Measurements from ENCODE around the gene KRT75. TPM values are rescaled to one million over a fixed set of nuclear protein-coding genes. Genes with fewer than 3 reads are reported as not detected.

The KRT75 gene
- 0.19 to 0.29 TPM (median 0.23 TPM) in 5 replicates for total RNA-seq (2022; extraction: Qiagen RNA extraction; ENCODE audit: low read depth)

DNA sequence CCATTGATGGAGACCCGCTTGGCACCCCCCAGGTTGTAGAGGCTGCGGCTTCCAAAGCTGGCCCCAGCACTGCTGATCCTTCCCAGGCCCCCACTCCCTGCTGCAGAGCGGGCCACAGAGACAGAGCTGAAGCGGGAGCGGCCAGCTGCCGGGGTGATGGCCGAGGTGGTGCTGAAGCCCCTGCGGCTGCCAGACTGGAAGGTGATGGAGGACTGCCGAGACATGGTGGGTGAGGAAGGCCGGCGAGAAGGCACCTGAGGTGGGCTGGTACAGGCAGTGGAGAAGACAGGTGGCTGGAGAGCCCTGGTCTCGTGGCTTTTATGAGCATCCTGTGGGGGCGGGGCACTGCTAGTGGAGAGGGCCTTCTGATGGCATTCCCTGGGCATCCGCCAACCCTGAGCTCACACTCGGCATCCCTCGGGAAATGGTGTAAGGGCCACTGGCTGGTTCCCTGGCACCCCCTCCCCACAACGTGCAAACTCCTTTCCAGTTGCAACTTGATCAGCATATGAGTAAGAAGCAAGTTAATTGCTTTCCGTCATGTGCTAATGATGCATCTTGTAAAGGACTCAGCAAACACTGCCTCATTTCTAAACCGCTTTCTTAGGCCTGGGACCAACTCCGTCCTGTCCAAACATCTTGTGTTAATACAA is at the start of gene KRT75:
TSS of gene KRT75 (minus strand) at position 291 of the 653 bp plus-strand sequence. CDS start at position 224, 67 bp downstream.

DNA sequence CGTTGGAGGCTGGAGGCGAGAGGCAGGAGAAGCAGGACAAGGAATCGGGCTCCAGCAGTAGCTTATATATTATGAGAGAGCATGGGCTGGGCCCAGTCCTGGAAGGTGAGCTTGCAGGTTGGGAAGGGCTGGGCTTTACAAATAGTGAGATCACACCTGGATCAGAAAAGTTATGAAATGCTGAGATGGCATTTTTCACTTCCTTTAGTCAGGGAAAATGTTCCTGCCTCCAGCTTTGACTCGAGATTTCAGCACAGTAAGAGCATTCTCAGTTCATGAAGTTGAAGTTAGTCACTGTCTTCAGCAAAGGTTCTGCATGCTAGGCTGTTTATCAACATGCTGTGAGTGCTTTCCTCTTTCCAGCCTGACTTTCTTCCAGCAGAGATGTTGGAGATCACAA is 39.6 kb upstream of the KRT75 start, which contains the start of gene KRT6C:
TSS of gene KRT6C (minus strand) at position 38 of the 400 bp plus-strand sequence. CDS start 68 bp downstream, outside the sequence.

DNA sequence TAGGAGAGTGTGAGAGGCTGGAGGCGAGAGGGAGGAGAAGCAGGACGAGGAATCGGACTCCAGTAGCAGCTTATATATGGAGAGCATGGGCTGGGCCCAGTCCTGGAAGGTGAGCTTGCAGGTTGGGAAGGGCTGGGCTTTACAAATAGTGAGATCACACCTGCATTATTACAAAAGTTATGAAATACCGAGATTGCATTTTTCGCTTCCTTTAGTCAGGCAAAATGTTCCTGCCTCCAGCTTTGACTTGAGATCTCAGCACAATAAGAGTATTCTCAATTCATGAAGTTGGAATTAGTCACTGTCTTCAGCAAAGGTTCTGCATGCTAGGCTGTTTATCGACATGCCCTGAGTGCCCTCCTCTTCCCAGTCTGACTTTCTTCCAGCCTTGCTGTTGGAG is 17.9 kb upstream of the KRT75 start, which contains the start of gene KRT6B:
TSS of gene KRT6B (minus strand) at position 46 of the 400 bp plus-strand sequence. CDS start 68 bp downstream, outside the sequence.

DNA sequence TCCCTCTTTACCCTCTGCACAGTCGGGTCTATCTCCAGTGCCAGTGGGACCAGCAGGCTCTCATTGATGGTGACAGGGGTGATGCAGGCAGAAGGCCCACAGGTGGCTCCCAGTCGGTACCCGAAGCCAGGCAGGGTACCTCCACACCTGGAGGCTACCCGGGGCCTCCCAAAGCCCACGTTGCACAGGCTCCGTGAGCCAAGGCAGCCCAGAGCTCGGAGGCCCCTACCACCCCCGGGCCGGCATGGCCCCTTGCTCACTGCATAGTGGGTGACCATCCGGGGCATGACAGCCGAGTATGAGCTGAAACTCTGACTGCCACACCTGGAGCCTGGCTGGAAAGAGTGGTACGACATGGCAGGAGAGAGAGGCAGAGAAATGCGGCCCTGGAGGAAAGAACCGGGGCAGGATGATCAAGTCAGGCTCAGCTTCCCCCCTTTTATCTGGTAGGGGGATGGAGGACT is 28.2 kb downstream of the KRT75 start, which contains the start of gene KRT82:
TSS of gene KRT82 (minus strand) at position 414 of the 464 bp plus-strand sequence. CDS start at position 356, 58 bp downstream.

GRCh38 chr12:52385226-52385702 is 48.9 kb downstream of the KRT75 start, which contains the start of gene KRT84:
KRT84 (minus strand) TSS chr12:52385652; CDS start chr12:52385585, 67 bp downstream.

Other genes with a start within 250 kb of the KRT75 start
- 46.5 to 67.3 TPM (median 57.9 TPM) in 5 replicates for gene KRT80, start 242.4 kb downstream of the KRT75 start, total RNA-seq (2022; extraction: Qiagen RNA extraction; ENCODE audit: low read depth)
- gene KRT7, start 201.1 kb downstream of the KRT75 start, total RNA-seq (2022; extraction: Qiagen RNA extraction; ENCODE audit: low read depth) = 3,689 to 4,475 TPM (median 3,814 TPM) in 5 replicates
- gene KRT86, start 159.7 kb downstream of the KRT75 start, total RNA-seq (2022; extraction: Qiagen RNA extraction; ENCODE audit: low read depth) = 20.4 to 43.5 TPM (median 41.1 TPM) in 5 replicates
- 2,679 to 3,731 TPM (median 3,430 TPM) in 5 replicates for gene KRT81, start 142.8 kb downstream of the KRT75 start, total RNA-seq (2022; extraction: Qiagen RNA extraction; ENCODE audit: low read depth)
- gene KRT83, start 113.0 kb downstream of the KRT75 start, total RNA-seq (2022; extraction: Qiagen RNA extraction; ENCODE audit: low read depth) = 2.2 to 6.1 TPM (median 5.3 TPM) in 5 replicates
- gene KRT85, start 66.9 kb downstream of the KRT75 start, total RNA-seq (2022; extraction: Qiagen RNA extraction; ENCODE audit: low read depth) = not detected in 5 replicates
- gene KRT84, start 48.7 kb downstream of the KRT75 start, total RNA-seq (2022; extraction: Qiagen RNA extraction; ENCODE audit: low read depth) = not detected in 5 replicates
- gene KRT82, start 28.0 kb downstream of the KRT75 start, total RNA-seq (2022; extraction: Qiagen RNA extraction; ENCODE audit: low read depth) = not detected in 5 replicates
- 0.06 TPM in 1 of 5 replicates, not detected in the others for gene KRT6B, start 17.8 kb upstream of the KRT75 start, total RNA-seq (2022; extraction: Qiagen RNA extraction; ENCODE audit: low read depth)
- gene KRT6C, start 39.4 kb upstream of the KRT75 start, total RNA-seq (2022; extraction: Qiagen RNA extraction; ENCODE audit: low read depth) = not detected in 5 replicates
- 0.15 to 0.42 TPM (median 0.29 TPM) in 5 replicates for gene KRT6A, start 58.9 kb upstream of the KRT75 start, total RNA-seq (2022; extraction: Qiagen RNA extraction; ENCODE audit: low read depth)
- 0.08 to 0.25 TPM (median 0.09 TPM) in 3 of 5 replicates, not detected in the others for gene KRT5, start 86.0 kb upstream of the KRT75 start, total RNA-seq (2022; extraction: Qiagen RNA extraction; ENCODE audit: low read depth)
- gene KRT71, start 118.8 kb upstream of the KRT75 start, total RNA-seq (2022; extraction: Qiagen RNA extraction; ENCODE audit: low read depth) = not detected in 5 replicates
- not detected in 5 replicates for gene KRT74, start 139.5 kb upstream of the KRT75 start, total RNA-seq (2022; extraction: Qiagen RNA extraction; ENCODE audit: low read depth)
- gene KRT72, start 167.1 kb upstream of the KRT75 start, total RNA-seq (2022; extraction: Qiagen RNA extraction; ENCODE audit: low read depth) = not detected in 5 replicates
- not detected in 5 replicates for gene KRT73, start 184.2 kb upstream of the KRT75 start, total RNA-seq (2022; extraction: Qiagen RNA extraction; ENCODE audit: low read depth)
- 0.03 TPM in 1 of 5 replicates, not detected in the others for gene KRT2, start 217.8 kb upstream of the KRT75 start, total RNA-seq (2022; extraction: Qiagen RNA extraction; ENCODE audit: low read depth)
- not detected in 5 replicates for gene KRT1, start 246.0 kb upstream of the KRT75 start, total RNA-seq (2022; extraction: Qiagen RNA extraction; ENCODE audit: low read depth)